Measurements from ENCODE around the gene CMTR1. TPM values are rescaled to one million over a fixed set of nuclear protein-coding genes. Genes with fewer than 3 reads are reported as not detected.

Gene CMTR1
- total RNA-seq, 6 experiments from 2014 or later: 15.6 to 22.3 (median 16.5) TPM

GRCh38 chr6:37429352-37429750 is 3.7 kb upstream of the CMTR1 start:
- TF ChIP-seq, protein P1, sequence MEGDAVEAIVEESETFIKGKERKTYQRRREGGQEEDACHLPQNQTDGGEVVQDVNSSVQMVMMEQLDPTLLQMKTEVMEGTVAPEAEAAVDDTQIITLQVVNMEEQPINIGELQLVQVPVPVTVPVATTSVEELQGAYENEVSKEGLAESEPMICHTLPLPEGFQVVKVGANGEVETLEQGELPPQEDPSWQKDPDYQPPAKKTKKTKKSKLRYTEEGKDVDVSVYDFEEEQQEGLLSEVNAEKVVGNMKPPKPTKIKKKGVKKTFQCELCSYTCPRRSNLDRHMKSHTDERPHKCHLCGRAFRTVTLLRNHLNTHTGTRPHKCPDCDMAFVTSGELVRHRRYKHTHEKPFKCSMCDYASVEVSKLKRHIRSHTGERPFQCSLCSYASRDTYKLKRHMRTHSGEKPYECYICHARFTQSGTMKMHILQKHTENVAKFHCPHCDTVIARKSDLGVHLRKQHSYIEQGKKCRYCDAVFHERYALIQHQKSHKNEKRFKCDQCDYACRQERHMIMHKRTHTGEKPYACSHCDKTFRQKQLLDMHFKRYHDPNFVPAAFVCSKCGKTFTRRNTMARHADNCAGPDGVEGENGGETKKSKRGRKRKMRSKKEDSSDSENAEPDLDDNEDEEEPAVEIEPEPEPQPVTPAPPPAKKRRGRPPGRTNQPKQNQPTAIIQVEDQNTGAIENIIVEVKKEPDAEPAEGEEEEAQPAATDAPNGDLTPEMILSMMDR (IDR thresholded peaks at IDR 0.05): no peak
- no peak for TF ChIP-seq POLR2A (IDR thresholded peaks at IDR 0.05)
- Histone ChIP-seq H3K4me1 (peaks cover 0 to 9% (median 4%) of the 10 kb centered on the region in 4 donors), H3K27me3 (no peaks in the 10 kb centered on the region), H3K9me3 (no peaks in the 10 kb centered on the region), H3K4me3 (no peak overlapping the region), H3K36me3 (peaks cover 0 to 4% (median 0%) of the 10 kb centered on the region in 4 donors), H3K27ac (no peak overlapping the region)
- 58% methylated on average over 2 of the region's 2 CpGs for WGBS (ENCODE audit: insufficient coverage, low coverage, low lambda C conversion rate, missing lambda C conversion rate)
- intact Hi-C loops (cut with DNase I): no loop called here
- DNase-seq: no peak
- ATAC-seq: no peak

DNA sequence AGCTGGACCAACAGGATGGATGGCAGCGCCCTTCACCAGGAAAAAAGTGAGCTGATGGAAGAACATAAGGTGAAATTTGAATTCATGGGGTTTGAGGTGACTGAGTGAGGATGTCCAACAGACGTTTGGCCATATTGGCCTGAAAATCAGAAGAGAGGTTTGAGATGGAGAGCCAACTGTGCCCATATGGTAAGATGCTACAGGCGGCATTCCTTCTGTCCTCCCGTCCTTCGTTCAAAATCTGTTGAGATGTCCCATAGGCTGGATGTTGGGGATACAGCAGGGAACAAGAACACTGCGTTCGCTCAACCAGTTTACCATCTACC is 468 bp upstream of the CMTR1 start:
- Histone ChIP-seq H3K9me3 (no peaks in the 10 kb centered on the region), H3K27me3 (no peaks in the 10 kb centered on the region), H3K4me1 (peaks cover 0 to 11% (median 4%) of the 10 kb centered on the region in 4 donors), H3K36me3 (peaks cover 2 to 19% (median 6%) of the 10 kb centered on the region in 4 donors), H3K4me3 (peak overlapping the region; percentile 86 to 98 (median 96)), H3K27ac (peak overlapping the region; percentile 64 to 86 (median 83))
- ATAC-seq (peak in 2 of 4 donors; percentile 23 to 32), DNase-seq (no peak)
- 14% methylated on average over 7 of the region's 7 CpGs for WGBS (ENCODE audit: insufficient coverage, low coverage, low lambda C conversion rate, missing lambda C conversion rate)
- no peak for TF ChIP-seq POLR2A (IDR thresholded peaks at IDR 0.05)
- TF ChIP-seq, protein P1 (IDR thresholded peaks at IDR 0.05): no peak
- intact Hi-C loops (cut with DNase I): no loop called here

GRCh38 chr6:37433657-37434271 is 743 bp downstream of the CMTR1 start:
- WGBS (ENCODE audit: insufficient coverage, low coverage, low lambda C conversion rate, missing lambda C conversion rate): 13% methylated on average over 12 of the region's 13 CpGs
- H3K4me3 ChIP-seq: peak overlapping the region; percentile 86 to 98 (median 96)
- ATAC-seq (peak; percentile 35 to 42 (median 40)), DNase-seq (peak in 2 of 3 donors; percentile 28 to 50)
- H3K27ac ChIP-seq: peak overlapping the region; percentile 64 to 86 (median 83)
- H3K36me3 ChIP-seq: peaks cover 4 to 30% (median 6%) of the 10 kb centered on the region in 4 donors
- no peaks in the 10 kb centered on the region for H3K9me3 ChIP-seq
- intact Hi-C loops (cut with DNase I): no loop called here
- no peaks in the 10 kb centered on the region for H3K27me3 ChIP-seq
- H3K4me1 ChIP-seq: peaks cover 0 to 11% (median 4%) of the 10 kb centered on the region in 4 donors
- TF ChIP-seq, protein P1 (IDR thresholded peaks at IDR 0.05): no peak
- no peak for TF ChIP-seq POLR2A (IDR thresholded peaks at IDR 0.05)

GRCh38 chr6:37435373-37435772 is 2.4 kb downstream of the CMTR1 start:
- Histone ChIP-seq H3K9me3 (no peaks in the 10 kb centered on the region), H3K36me3 (peaks cover 4 to 34% (median 6%) of the 10 kb centered on the region in 4 donors), H3K4me1 (peaks cover 0 to 11% (median 4%) of the 10 kb centered on the region in 4 donors), H3K27ac (no peak overlapping the region), H3K27me3 (no peaks in the 10 kb centered on the region), H3K4me3 (no peak overlapping the region)
- intact Hi-C loops (cut with DNase I): no loop called here
- no peak for DNase-seq
- 74% methylated on average over 4 of the region's 4 CpGs for WGBS (ENCODE audit: insufficient coverage, low coverage, low lambda C conversion rate, missing lambda C conversion rate)
- ATAC-seq: no peak
- TF ChIP-seq POLR2A (IDR thresholded peaks at IDR 0.05): no peak
- TF ChIP-seq, protein P1 (IDR thresholded peaks at IDR 0.05): no peak
